Naive thymus-derived CD4-positive, alpha-beta T cell (primary cell): Measurements from ENCODE around the gene YEATS2. TPM values are rescaled to one million over a fixed set of nuclear protein-coding genes. Genes with fewer than 3 reads are reported as not detected.
"Not testable (repeated sequence)": the region's sequence is repeated elsewhere in the genome, so short reads cannot be mapped to it uniquely, and the experiment has no call there.

ENCODE experiments used
- ATAC-seq: fragments of 150-1000 bp; cut with Tn5 transposase; 2 replicates; pipeline ENCODE4 v1.10.0; 2021; ENCODE audit warnings: mild to moderate bottlenecking, moderate library complexity
- CTCF ChIA-PET: fragments of 350-600 bp; sonication (Branson Sonifier 250); formaldehyde crosslinking; loops from one replicate; lab custom pipeline; 2021; ENCODE audit warnings: antibody characterized with exemption; lab: Charles Lee
- POLR2A ChIA-PET: fragments of 350-600 bp; sonication (Branson Sonifier 250); formaldehyde crosslinking; loops from one replicate; lab custom pipeline; 2021; ENCODE audit warnings: antibody characterized with exemption, inconsistent platforms; lab: Charles Lee
- DNase-seq, 9 donors: peaks; one replicate each; pipeline versions ENCODE4 v3.0.0 to v3.0.0-alpha.2; 2020 to 2022; ENCODE audit warnings: mixed read lengths in 1 of 9
- H3K27ac ChIP-seq: one replicate; pipeline ENCODE4 v1.7.0; 2013; ENCODE audit warnings: mild to moderate bottlenecking, low read depth, low read length, moderate library complexity
- H3K27me3 ChIP-seq, 2 donors: one replicate each; pipeline ENCODE4 v1.7.0; 2013; ENCODE audit warnings: low read length in 2 of 2, mild to moderate bottlenecking in 2 of 2, moderate library complexity in 2 of 2; ENCODE audit not compliant: control insufficient read depth in 2 of 2, insufficient read depth in 2 of 2
- H3K36me3 ChIP-seq, 3 experiments: 1 replicate in 2 of 3; 2 replicates in 1 of 3; pipeline ENCODE4 v1.7.0; 2013; ENCODE audit warnings: low read length in 3 of 3, mild to moderate bottlenecking in 3 of 3, moderate library complexity in 1 of 3; ENCODE audit not compliant: insufficient read depth in 3 of 3, control insufficient read depth in 2 of 3
- H3K4me1 ChIP-seq, 2 donors: one replicate each; pipeline ENCODE4 v1.7.0; 2013; ENCODE audit warnings: low read length in 2 of 2, mild to moderate bottlenecking in 2 of 2, moderate library complexity in 1 of 2; ENCODE audit not compliant: control insufficient read depth in 2 of 2, insufficient read depth in 2 of 2
- H3K4me3 ChIP-seq: 2 replicates; pipeline ENCODE4 v1.7.0; 2013; ENCODE audit warnings: mild to moderate bottlenecking, low read length
- H3K9me3 ChIP-seq, 3 experiments: 1 replicate in 2 of 3; 2 replicates in 1 of 3; pipeline ENCODE4 v1.7.0; 2013; ENCODE audit warnings: low read length in 3 of 3; ENCODE audit not compliant: control insufficient read depth in 2 of 3
- H3K27ac Mint-ChIP-seq, 9 donors: one replicate each; pipeline ENCODE4 v1.8.0; 2020 to 2022; ENCODE audit warnings: mixed read lengths in 9 of 9, mild to moderate bottlenecking in 8 of 9, moderate library complexity in 5 of 9, inconsistent platforms in 2 of 9
- H3K27me3 Mint-ChIP-seq, 5 donors: one replicate each; pipeline ENCODE4 v1.8.0; 2021 to 2022; ENCODE audit warnings: mixed read lengths in 5 of 5, mild to moderate bottlenecking in 1 of 5
- H3K36me3 Mint-ChIP-seq, 5 donors: one replicate each; pipeline ENCODE4 v1.8.0; 2020 to 2022; ENCODE audit warnings: mixed read lengths in 5 of 5, mild to moderate bottlenecking in 3 of 5, inconsistent platforms in 1 of 5
- H3K4me1 Mint-ChIP-seq, 7 donors: one replicate each; pipeline ENCODE4 v1.8.0; 2020 to 2022; ENCODE audit warnings: mixed read lengths in 7 of 7, mild to moderate bottlenecking in 3 of 7, inconsistent platforms in 1 of 7
- H3K4me3 Mint-ChIP-seq, 10 donors: one replicate each; pipeline ENCODE4 v1.8.0; 2020 to 2022; ENCODE audit warnings: mild to moderate bottlenecking in 10 of 10, mixed read lengths in 10 of 10, moderate library complexity in 6 of 10, inconsistent platforms in 2 of 10
- H3K9me3 Mint-ChIP-seq, 11 donors: one replicate each; pipeline ENCODE4 v1.8.0; 2020 to 2022; ENCODE audit warnings: mixed read lengths in 11 of 11, mild to moderate bottlenecking in 4 of 11, inconsistent platforms in 1 of 11, moderate library complexity in 1 of 11
- intact Hi-C, 2 donors: fragments of 100-400 bp; cut with micrococcal nuclease; formaldehyde crosslinking; loops; one replicate each; pipeline ENCODE4 v1.15.1; 2023
- polyA plus RNA-seq, 2 donors: library from polyadenylated mRNA; unstranded; fragments of 300-500 nt; fragmentation: Illumina TruSeq; gene quantifications; one replicate each; pipeline ENCODE4 v1.2.3, GENCODE V29; 2021
- total RNA-seq, 6 experiments: library from RNA in 5 of 6; stranded (reverse) in 5 of 6; gene quantifications; 1 replicate in 5 of 6; 2 replicates in 1 of 6; pipeline ENCODE4 v1.2.3 and lab custom pipeline; 2021 to 2026

YEATS2 gene
- total and polyA plus RNA-seq, 7 experiments from 2014 or later, result 5.5 to 61.4 (median 21.0) TPM

DNA sequence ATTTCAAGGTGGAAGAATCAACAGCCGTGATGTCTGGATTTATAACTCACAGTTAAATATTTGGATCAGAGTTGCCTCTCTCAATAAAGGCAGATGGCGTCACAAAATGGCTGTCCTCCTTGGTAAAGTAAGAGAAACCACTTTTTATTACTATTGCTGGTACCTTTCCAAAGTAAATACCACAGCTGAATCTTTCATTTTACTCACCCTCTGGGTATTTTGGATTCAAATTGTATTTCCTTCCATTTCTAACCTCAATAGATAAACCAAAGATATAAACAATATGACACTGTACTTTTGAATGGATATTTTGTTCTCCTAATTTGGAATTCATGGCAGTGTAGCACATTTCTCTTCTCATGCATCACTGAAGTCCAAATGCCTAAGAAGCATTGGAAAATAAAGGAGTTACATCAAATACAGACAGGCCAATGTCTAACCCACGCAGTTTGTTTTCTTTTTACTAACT is 32.6 kb upstream of the YEATS2 start:
- Histone ChIP-seq H3K9me3 (no peaks in the 10 kb centered on the region), H3K27me3 (no peaks in the 10 kb centered on the region), H3K27ac (no peak overlapping the region), H3K4me3 (no peak overlapping the region), H3K4me1 (no peaks in the 10 kb centered on the region), H3K36me3 (peaks cover 0 to 57% (median 5%) of the 10 kb centered on the region in 3 experiments)
- H3K36me3 Mint-ChIP-seq, result peaks cover 7 to 41% (median 28%) of the 10 kb centered on the region in 5 donors
- peaks cover 0 to 30% (median 19%) of the 10 kb centered on the region in 7 donors for H3K4me1 Mint-ChIP-seq
- H3K27ac Mint-ChIP-seq, result no peak overlapping the region
- no peak overlapping the region for H3K4me3 Mint-ChIP-seq
- no peaks in the 10 kb centered on the region for H3K27me3 Mint-ChIP-seq
- ChIA-PET POLR2A (no interaction called here), CTCF (no interaction called here)
- no peak for ATAC-seq
- no peak for DNase-seq
- intact Hi-C loops, result no loop called here
- H3K9me3 Mint-ChIP-seq, result no peaks in the 10 kb centered on the region

DNA sequence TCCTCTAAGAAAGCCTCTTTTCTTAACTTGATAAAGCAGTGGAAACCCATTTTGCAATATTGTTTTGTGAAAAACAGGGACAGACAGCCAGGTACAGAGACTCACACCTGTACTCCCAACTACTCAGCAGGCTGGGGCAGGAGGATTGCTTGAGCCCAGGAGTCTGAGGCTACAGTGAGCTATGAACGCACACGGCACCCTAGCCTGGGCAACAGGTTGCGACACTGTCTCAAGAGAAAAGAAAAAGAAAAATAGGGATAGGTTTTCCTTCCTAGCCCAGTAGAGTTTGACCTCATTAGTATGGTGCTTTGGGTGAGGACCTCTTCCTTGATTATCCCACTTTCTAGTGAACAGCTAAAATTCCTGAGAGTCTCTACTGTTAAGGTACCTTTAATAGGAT is 17.5 kb upstream of the YEATS2 start:
- H3K4me1 Mint-ChIP-seq, result peaks cover 0 to 1% (median 0%) of the 10 kb centered on the region in 7 donors
- no peak overlapping the region for H3K4me3 Mint-ChIP-seq
- CTCF ChIA-PET, result no interaction called here
- no peaks in the 10 kb centered on the region for H3K27me3 Mint-ChIP-seq
- peak overlapping the region in 3 of 9 donors; percentile 35 to 67 (median 66) for H3K27ac Mint-ChIP-seq
- no peaks in the 10 kb centered on the region for H3K9me3 ChIP-seq
- DNase-seq, result no peak
- peaks cover 0 to 14% (median 0%) of the 10 kb centered on the region in 3 experiments for H3K36me3 ChIP-seq
- intact Hi-C loops, result no loop called here
- H3K9me3 Mint-ChIP-seq, result peaks cover 0 to 1% (median 0%) of the 10 kb centered on the region in 11 donors
- H3K27me3 ChIP-seq, result no peaks in the 10 kb centered on the region
- peaks cover 0 to 32% (median 11%) of the 10 kb centered on the region in 5 donors for H3K36me3 Mint-ChIP-seq
- H3K4me1 ChIP-seq, result no peaks in the 10 kb centered on the region
- no peak overlapping the region for H3K27ac ChIP-seq
- no peak overlapping the region for H3K4me3 ChIP-seq
- POLR2A ChIA-PET, result no interaction called here
- no peak for ATAC-seq

DNA sequence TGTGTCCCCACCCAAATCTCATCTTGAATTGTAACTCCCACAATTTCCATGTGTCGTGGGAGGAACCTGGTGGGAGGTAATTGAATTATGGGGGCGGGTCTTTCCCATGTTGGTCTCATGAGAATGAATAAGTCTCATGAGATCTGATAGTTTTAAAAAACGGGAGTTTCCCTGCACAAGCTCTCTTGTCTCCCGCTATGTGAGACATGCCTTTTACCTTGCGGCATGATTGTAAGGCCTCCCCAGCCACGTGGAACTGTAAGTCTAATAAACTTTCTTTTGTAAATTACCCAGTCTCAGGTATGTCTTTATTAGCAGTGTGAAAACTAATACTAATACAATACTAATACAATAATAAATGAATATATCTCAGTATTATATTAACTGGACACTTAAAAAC is 9.9 kb upstream of the YEATS2 start:
- H3K36me3 ChIP-seq, result no peaks in the 10 kb centered on the region
- H3K36me3 Mint-ChIP-seq, result peaks cover 0 to under 1% (median 0%) of the 10 kb centered on the region in 5 donors
- no peak overlapping the region for H3K27ac ChIP-seq
- intact Hi-C loops, result no loop called here
- DNase-seq (no peak), ATAC-seq (no peak)
- no peaks in the 10 kb centered on the region for H3K4me1 Mint-ChIP-seq
- no peak overlapping the region for H3K4me3 Mint-ChIP-seq
- H3K27me3 Mint-ChIP-seq, result no peaks in the 10 kb centered on the region
- no peak overlapping the region for H3K27ac Mint-ChIP-seq
- H3K27me3 ChIP-seq, result no peaks in the 10 kb centered on the region
- H3K9me3 Mint-ChIP-seq, result no peaks in the 10 kb centered on the region
- H3K9me3 ChIP-seq, result no peaks in the 10 kb centered on the region
- ChIA-PET POLR2A (interaction anchor here (0.6 to 1.2 kb wide), 2 partner anchors 9 to 36 kb away, joined by 5 read pairs; no protein-coding TSS in a partner anchor), CTCF (no interaction called here)
- H3K4me3 ChIP-seq, result no peak overlapping the region
- no peaks in the 10 kb centered on the region for H3K4me1 ChIP-seq

DNA sequence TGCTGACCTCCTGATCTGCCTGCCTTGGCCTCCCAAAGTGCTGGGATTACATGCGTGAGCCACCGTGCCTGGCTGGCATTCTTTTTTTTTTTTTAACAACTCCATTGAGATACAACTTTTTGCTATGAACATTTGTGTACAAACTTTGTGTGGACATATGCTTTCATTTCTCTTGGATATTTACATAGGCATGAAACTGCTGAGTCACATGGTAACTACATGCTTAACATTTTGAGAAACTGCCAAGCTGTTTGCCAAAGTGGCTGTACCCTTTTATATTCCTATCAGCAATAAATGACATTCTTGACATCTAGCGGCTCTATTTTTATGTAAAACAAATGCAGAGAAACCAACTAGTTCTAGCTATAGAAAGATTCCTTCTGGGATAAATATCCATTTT is 8.7 kb upstream of the YEATS2 start:
- no peaks in the 10 kb centered on the region for H3K36me3 Mint-ChIP-seq
- POLR2A ChIA-PET, result interaction anchor here (1.4 kb wide), 1 partner anchor 52 kb away, joined by 3 read pairs; no protein-coding TSS in a partner anchor
- intact Hi-C loops, result no loop called here
- H3K4me1 Mint-ChIP-seq, result no peaks in the 10 kb centered on the region
- no peaks in the 10 kb centered on the region for H3K27me3 Mint-ChIP-seq
- H3K4me3 Mint-ChIP-seq, result no peak overlapping the region
- ATAC-seq (no peak), DNase-seq (no peak)
- H3K27ac ChIP-seq, result no peak overlapping the region
- no peaks in the 10 kb centered on the region for H3K9me3 ChIP-seq
- CTCF ChIA-PET, result no interaction called here
- H3K27me3 ChIP-seq, result no peaks in the 10 kb centered on the region
- no peaks in the 10 kb centered on the region for H3K4me1 ChIP-seq
- H3K36me3 ChIP-seq, result no peaks in the 10 kb centered on the region
- no peak overlapping the region for H3K4me3 ChIP-seq
- H3K27ac Mint-ChIP-seq, result no peak overlapping the region
- H3K9me3 Mint-ChIP-seq, result no peaks in the 10 kb centered on the region

DNA sequence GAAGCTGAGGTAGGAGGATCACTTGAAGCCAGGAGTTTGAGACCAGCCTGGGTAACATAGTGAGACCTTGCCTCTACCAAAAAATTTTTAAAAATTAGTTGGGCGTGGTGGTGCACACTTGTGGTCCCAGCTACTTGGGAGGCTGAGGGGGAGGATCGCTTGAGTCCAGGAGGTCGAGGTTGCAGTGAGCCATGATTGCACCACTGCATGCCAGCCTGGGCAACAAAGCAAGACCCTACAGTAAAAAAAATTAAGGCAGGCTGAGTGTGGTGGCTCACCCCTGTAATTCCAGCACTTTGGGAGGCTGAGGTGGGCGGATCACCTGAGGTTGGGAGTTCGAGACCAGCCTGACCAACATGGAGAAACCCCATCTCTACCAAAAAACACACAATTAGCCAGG is 8.0 kb upstream of the YEATS2 start:
- H3K27ac ChIP-seq, H3K4me3 ChIP-seq, H3K27me3 ChIP-seq, H3K9me3 ChIP-seq, H3K4me1 ChIP-seq, H3K36me3 Mint-ChIP-seq, H3K4me3 Mint-ChIP-seq, H3K9me3 Mint-ChIP-seq, H3K27me3 Mint-ChIP-seq, H3K27ac Mint-ChIP-seq, DNase-seq, H3K36me3 ChIP-seq, CTCF ChIA-PET, intact Hi-C loops, H3K4me1 Mint-ChIP-seq, ATAC-seq: not testable (repeated sequence)
- POLR2A ChIA-PET, result interaction anchor here (1.4 kb wide), 1 partner anchor 52 kb away, joined by 3 read pairs; no protein-coding TSS in a partner anchor

DNA sequence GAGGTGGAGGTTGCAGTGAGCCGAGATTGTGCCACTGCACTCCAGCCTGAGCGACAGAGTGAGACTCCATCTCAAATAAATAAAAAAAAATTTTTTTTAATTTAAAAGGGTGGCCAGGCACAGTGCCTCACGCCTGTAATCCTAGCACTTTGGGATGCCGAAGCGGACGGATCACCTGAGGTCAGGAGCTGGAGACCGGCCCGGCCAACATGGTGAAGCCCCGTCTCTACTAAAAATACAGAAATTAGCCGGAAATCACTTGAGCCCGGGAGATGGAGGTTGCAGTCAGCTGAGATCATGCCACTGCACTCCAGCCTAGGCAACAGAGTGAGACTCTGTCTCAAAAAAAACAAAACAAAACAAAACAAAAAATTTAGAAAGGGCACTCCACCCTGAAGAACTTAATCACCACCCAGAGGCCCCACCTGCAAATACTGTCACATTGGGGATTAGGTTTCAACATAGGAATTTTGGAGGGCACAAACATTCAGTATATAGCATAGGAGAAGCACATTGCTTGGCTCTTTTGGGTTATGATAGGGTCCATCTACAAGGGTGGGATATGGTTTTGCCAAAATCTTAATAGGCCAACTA is 7.1 kb upstream of the YEATS2 start:
- no peaks in the 10 kb centered on the region for H3K9me3 Mint-ChIP-seq
- Histone ChIP-seq H3K4me3 (no peak overlapping the region), H3K36me3 (no peaks in the 10 kb centered on the region), H3K27ac (no peak overlapping the region), H3K9me3 (no peaks in the 10 kb centered on the region), H3K4me1 (no peaks in the 10 kb centered on the region), H3K27me3 (no peaks in the 10 kb centered on the region)
- H3K36me3 Mint-ChIP-seq, result no peaks in the 10 kb centered on the region
- H3K4me1 Mint-ChIP-seq, result no peaks in the 10 kb centered on the region
- H3K27me3 Mint-ChIP-seq, result no peaks in the 10 kb centered on the region
- ATAC-seq (no peak), DNase-seq (no peak)
- ChIA-PET CTCF (no interaction called here), POLR2A (interaction anchor here (1.4 kb wide), 1 partner anchor 53 kb away, joined by 3 read pairs; no protein-coding TSS in a partner anchor)
- no peak overlapping the region for H3K4me3 Mint-ChIP-seq
- no peak overlapping the region for H3K27ac Mint-ChIP-seq
- intact Hi-C loops, result no loop called here

DNA sequence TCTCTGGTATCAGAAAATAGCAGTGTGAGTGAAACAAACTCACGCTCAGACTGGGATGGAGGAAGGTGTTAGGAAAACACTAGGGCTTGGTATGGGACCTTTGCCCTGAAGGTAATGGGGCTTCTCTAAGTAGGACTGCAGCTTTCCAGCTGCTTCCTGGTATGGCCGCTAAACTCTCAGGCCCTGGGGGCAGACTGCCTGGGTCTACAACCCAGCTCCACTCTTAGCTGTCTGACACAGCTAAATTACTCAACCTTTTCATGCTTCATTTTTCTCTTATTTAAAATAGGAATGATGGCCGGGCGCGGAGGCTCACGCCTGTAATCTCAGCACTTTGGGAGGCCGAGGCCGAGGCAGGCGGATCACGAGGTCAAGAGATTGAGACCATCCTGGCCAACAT is 5.2 kb upstream of the YEATS2 start:
- H3K36me3 Mint-ChIP-seq, result no peaks in the 10 kb centered on the region
- H3K27ac ChIP-seq, result no peak overlapping the region
- no peaks in the 10 kb centered on the region for H3K36me3 ChIP-seq
- no peak overlapping the region for H3K27ac Mint-ChIP-seq
- intact Hi-C loops, result no loop called here
- no peak for DNase-seq
- no peak overlapping the region for H3K4me3 ChIP-seq
- no peaks in the 10 kb centered on the region for H3K27me3 ChIP-seq
- H3K9me3 Mint-ChIP-seq, result no peaks in the 10 kb centered on the region
- POLR2A ChIA-PET, result no interaction called here
- no peak for ATAC-seq
- peaks cover 4 to 9% (median 6%) of the 10 kb centered on the region in 7 donors for H3K4me1 Mint-ChIP-seq
- H3K4me3 Mint-ChIP-seq, result no peak overlapping the region
- CTCF ChIA-PET, result interaction anchor here (0.7 kb wide), 1 partner anchor 635 kb away, joined by 3 read pairs; no protein-coding TSS in a partner anchor
- no peaks in the 10 kb centered on the region for H3K9me3 ChIP-seq
- no peaks in the 10 kb centered on the region for H3K27me3 Mint-ChIP-seq
- peaks cover 4 to 5% of the 10 kb centered on the region in 2 donors for H3K4me1 ChIP-seq
